Measurements from ENCODE around the gene TRAPPC12.

GRCh38 chr2:3433339-3433699 is 53.8 kb downstream of the TRAPPC12 start:
- TF ChIP-seq, protein P1, sequence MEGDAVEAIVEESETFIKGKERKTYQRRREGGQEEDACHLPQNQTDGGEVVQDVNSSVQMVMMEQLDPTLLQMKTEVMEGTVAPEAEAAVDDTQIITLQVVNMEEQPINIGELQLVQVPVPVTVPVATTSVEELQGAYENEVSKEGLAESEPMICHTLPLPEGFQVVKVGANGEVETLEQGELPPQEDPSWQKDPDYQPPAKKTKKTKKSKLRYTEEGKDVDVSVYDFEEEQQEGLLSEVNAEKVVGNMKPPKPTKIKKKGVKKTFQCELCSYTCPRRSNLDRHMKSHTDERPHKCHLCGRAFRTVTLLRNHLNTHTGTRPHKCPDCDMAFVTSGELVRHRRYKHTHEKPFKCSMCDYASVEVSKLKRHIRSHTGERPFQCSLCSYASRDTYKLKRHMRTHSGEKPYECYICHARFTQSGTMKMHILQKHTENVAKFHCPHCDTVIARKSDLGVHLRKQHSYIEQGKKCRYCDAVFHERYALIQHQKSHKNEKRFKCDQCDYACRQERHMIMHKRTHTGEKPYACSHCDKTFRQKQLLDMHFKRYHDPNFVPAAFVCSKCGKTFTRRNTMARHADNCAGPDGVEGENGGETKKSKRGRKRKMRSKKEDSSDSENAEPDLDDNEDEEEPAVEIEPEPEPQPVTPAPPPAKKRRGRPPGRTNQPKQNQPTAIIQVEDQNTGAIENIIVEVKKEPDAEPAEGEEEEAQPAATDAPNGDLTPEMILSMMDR (IDR thresholded peaks at IDR 0.05): no peak
- no peak for TF ChIP-seq POLR2AphosphoS5 (IDR thresholded peaks at IDR 0.05)
